Liver (tissue), 3 donors: ENCODE measurements around the gene CLIC3.

Experiments
- ATF3 ChIP-seq: IDR thresholded peaks from 2 replicates; pipeline ENCODE4 v1.6.1; 2016; ENCODE audit warnings: antibody characterized with exemption
- EGR1 ChIP-seq, 2 donors: IDR thresholded peaks; 2 replicates each; pipeline ENCODE4 v1.6.1; 2016 to 2018; ENCODE audit warnings: antibody characterized with exemption in 2 of 2, low read depth in 2 of 2
- FOXA1 ChIP-seq: IDR thresholded peaks from 2 replicates; pipeline ENCODE4 v1.6.1; 2016; ENCODE audit warnings: antibody characterized with exemption
- JUND ChIP-seq, 2 donors: IDR thresholded peaks; 2 replicates each; pipeline ENCODE4 v1.6.1; 2016; ENCODE audit warnings: antibody characterized with exemption in 2 of 2
- SP1 ChIP-seq: IDR thresholded peaks from 2 replicates; pipeline ENCODE4 v1.6.1; 2018; ENCODE audit warnings: antibody characterized with exemption, mild to moderate bottlenecking
- TAF1 ChIP-seq: conservative IDR thresholded peaks from 2 replicates; pipeline ENCODE4 v1.6.1; 2016; ENCODE audit warnings: antibody characterized with exemption, mild to moderate bottlenecking
- TF ChIP-seq, protein P1 (sequence below): IDR thresholded peaks from 2 replicates; pipeline ENCODE4 v1.6.1; 2016; ENCODE audit warnings: antibody characterized with exemption
- TF ChIP-seq, protein P2 (sequence below): fragments of 150-350 bp; IDR thresholded peaks from 2 replicates; pipeline ENCODE4 v1.5.1; 2017; ENCODE audit warnings: improper control_type of control experiment, low read depth, low read length; ENCODE audit not compliant: missing input control
- TF ChIP-seq, protein P3 (sequence below): IDR thresholded peaks from 2 replicates; pipeline ENCODE4 v1.6.1; 2016; ENCODE audit warnings: antibody characterized with exemption, mild to moderate bottlenecking
- donor health status: healthy.
- donor health status: healthy.

- TF ChIP-seq, protein P1, sequence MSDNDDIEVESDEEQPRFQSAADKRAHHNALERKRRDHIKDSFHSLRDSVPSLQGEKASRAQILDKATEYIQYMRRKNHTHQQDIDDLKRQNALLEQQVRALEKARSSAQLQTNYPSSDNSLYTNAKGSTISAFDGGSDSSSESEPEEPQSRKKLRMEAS: no peak
- TF ChIP-seq, protein P2, sequence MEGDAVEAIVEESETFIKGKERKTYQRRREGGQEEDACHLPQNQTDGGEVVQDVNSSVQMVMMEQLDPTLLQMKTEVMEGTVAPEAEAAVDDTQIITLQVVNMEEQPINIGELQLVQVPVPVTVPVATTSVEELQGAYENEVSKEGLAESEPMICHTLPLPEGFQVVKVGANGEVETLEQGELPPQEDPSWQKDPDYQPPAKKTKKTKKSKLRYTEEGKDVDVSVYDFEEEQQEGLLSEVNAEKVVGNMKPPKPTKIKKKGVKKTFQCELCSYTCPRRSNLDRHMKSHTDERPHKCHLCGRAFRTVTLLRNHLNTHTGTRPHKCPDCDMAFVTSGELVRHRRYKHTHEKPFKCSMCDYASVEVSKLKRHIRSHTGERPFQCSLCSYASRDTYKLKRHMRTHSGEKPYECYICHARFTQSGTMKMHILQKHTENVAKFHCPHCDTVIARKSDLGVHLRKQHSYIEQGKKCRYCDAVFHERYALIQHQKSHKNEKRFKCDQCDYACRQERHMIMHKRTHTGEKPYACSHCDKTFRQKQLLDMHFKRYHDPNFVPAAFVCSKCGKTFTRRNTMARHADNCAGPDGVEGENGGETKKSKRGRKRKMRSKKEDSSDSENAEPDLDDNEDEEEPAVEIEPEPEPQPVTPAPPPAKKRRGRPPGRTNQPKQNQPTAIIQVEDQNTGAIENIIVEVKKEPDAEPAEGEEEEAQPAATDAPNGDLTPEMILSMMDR: no peak
- TF ChIP-seq FOXA1 (no peak), SP1 (no peak), TAF1 (no peak), JUND (IDR thresholded peaks at IDR 0.05) (no peak), ATF3 (no peak), EGR1 (IDR thresholded peaks at IDR 0.05; ENCODE audit: low read depth in 2 of 2) (no peak)
- TF ChIP-seq, protein P3, sequence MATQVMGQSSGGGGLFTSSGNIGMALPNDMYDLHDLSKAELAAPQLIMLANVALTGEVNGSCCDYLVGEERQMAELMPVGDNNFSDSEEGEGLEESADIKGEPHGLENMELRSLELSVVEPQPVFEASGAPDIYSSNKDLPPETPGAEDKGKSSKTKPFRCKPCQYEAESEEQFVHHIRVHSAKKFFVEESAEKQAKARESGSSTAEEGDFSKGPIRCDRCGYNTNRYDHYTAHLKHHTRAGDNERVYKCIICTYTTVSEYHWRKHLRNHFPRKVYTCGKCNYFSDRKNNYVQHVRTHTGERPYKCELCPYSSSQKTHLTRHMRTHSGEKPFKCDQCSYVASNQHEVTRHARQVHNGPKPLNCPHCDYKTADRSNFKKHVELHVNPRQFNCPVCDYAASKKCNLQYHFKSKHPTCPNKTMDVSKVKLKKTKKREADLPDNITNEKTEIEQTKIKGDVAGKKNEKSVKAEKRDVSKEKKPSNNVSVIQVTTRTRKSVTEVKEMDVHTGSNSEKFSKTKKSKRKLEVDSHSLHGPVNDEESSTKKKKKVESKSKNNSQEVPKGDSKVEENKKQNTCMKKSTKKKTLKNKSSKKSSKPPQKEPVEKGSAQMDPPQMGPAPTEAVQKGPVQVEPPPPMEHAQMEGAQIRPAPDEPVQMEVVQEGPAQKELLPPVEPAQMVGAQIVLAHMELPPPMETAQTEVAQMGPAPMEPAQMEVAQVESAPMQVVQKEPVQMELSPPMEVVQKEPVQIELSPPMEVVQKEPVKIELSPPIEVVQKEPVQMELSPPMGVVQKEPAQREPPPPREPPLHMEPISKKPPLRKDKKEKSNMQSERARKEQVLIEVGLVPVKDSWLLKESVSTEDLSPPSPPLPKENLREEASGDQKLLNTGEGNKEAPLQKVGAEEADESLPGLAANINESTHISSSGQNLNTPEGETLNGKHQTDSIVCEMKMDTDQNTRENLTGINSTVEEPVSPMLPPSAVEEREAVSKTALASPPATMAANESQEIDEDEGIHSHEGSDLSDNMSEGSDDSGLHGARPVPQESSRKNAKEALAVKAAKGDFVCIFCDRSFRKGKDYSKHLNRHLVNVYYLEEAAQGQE: no peak
Observed at GRCh38 chr9:137037483-137037882, 41.1 kb upstream of the CLIC3 start.
